ENCODE results near the gene MTO1.
"Not testable (repeated sequence)": the region's sequence is repeated elsewhere in the genome, so short reads cannot be mapped to it uniquely, and the experiment has no call there.

Gene MTO1

DNA sequence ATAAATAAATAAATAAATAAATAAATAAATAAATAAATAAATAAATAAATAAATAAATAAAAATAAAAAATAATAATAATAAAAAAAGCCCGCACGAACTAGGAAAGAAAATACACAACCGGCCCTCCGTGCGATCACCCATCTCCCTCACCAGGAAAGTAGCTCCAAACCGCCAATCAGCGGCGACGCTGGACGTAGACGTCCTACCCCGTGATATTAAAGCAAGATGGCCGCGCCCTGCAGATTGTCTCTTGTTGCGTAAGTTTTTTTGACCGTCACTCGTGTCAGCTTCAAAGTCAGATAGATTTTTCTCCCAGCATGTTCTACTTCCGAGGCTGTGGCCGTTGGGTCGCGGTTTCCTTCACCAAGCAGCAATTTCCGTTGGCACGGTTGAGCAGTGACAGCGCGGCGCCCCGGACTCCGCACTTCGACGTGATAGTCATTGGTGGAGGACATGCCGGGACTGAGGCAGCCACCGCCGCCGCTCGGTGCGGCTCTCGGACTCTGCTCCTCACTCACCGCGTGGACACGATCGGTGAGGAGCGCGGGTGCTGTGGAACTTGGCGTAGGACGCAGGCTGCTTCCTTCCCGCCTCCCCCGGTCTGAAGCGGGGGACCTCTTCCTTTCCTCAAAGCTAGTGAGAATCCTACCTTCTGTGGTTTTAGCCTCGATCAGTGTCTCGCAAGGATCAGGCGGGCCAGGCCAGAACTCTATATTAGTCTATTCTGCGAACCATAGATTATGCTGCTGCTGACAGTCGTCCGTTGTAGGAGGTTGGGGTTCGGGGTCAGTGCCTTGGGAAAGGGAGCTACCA lies at the start of gene MTO1:
MTO1 (plus strand) TSS at position 201 of the 814 bp plus-strand sequence; CDS start at position 319, 118 bp downstream.
- DNase-seq (ENCODE audit: low read depth in 2 of 2), result peak; percentile 60 to 71

- no peak for DNase-seq (ENCODE audit: low read depth in 2 of 2)
These were observed 48.4 kb upstream of the MTO1 start for GRCh38 chr6:73413102-73413501.

DNA sequence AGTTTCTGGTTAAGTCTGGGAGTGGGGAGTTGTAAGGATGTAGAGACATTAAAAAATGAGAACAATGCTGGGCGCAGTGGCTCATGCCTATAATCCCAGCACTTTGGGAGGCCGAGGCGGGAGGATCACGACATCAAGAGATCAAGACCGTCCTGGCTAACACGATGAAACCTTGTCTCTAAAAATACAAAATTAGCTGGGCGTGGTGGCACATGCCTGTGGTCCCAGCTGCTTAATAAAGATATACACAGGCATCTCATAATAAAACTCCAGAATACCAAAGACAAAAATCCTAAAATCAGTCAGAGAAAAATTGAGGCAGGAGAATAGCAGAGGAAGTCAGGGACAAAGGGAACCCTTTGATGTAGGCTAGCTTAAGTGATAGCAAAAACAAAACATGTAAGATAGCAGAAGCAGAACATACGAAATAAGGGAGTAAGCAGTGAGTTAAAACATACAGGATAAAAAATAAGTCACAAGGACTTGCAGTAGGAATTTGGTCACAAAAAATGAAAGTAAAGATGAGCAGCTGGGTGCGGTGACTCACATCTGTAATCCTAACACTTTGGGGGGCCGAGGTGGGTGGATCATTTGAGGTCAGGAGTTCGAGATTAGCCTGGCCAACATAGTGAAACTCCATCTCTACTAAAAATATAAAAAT lies 43.3 kb upstream of the MTO1 start:
- no peak for DNase-seq (ENCODE audit: low read depth in 2 of 2)

GRCh38 chr6:73421534-73421933 lies 40.0 kb upstream of the MTO1 start:
- DNase-seq (ENCODE audit: low read depth in 2 of 2), result no peak

GRCh38 chr6:73435236-73435635 lies 26.3 kb upstream of the MTO1 start:
- no peak for DNase-seq (ENCODE audit: low read depth in 2 of 2)

- no peak for DNase-seq (ENCODE audit: low read depth in 2 of 2)
These were observed 18.0 kb upstream of the MTO1 start for GRCh38 chr6:73443555-73443954.

DNA sequence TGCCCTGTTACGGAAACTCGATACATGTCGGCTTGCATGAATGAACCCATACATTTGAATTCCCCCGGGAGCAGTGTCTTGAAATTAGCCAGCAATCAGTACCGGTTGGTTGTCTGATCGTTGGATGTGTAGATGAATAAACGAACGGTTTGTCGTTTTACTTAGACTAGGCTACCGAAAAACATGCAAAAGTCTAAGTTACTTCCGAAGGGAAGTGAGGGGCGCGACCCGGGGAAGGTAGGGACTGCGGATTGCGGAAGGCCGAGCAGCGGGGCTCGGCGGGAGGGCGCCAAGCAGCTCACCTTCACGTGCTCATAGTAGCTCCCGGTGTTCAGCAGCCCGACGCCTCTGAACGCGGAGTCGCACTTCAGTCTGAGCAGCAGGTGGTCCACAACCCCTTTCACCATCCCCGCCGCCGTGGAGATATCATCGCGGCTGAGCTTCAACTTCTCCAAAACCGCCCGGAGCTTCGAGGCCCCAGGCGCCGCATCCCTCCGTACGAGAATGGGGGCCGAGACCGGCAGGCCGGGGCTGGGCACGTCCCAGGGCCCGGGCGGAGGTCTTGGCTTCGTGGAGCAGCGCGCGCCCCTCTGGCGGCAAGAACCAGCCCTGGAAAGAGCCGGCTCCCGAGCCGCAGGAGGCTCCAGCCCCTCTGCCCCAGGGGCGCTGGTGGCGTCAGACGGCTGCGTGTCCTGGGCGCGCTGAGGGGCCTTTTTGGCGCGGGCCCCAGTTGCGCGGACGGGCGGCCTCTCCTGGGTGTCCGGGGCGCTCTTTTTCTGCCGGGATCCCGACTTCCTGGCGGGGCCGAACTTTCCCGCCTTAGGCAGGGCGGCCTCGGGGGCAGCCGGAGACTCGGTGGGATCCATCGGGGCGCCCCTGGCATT lies 10.1 kb upstream of the MTO1 start:
- DNase-seq (ENCODE audit: low read depth in 2 of 2), result peak; percentile 10 to 14

GRCh38 chr6:73452107-73452461 lies 9.5 kb upstream of the MTO1 start, which contains the start of gene CGAS:
Gene CGAS (minus strand): TSS chr6:73452297. CDS start chr6:73452181, 116 bp downstream.
- peak; percentile 57 to 73 for DNase-seq (ENCODE audit: low read depth in 2 of 2)

DNA sequence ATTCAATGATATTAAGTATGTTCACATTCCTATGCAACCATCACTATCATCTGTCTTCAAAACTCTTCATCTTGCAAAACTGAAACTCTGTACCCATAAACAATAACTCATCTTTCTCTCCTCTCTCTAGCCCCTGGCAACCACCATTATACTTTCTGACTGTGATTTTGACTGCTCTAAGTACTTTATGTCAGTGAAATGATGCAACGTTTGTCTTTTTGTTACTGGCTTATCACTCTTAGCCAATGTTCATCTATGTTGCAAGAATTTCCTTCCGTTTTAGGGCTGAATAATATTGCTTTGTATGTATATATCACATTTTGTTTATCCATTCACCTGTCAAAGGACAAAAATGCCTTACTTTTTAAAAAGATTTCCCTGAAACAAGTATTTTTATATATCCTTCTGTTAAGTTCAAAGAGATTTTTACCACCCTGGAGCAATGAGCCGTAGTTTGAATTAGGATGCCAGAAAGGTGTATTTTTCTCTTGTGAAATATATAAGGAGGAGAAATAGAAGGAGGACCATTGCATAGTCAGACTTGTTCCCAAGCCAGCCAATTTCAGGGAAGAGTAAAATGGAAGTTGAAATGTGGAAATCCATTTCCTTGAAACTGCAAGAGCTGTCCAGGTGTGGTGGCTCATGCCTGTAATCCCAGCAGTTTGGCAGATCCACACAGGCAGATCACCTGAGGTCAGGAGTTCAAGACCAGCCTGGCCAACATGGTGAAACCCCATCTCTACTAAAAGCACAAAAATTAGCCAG lies 5.5 kb upstream of the MTO1 start:
- no peak for DNase-seq (ENCODE audit: low read depth in 2 of 2)

DNA sequence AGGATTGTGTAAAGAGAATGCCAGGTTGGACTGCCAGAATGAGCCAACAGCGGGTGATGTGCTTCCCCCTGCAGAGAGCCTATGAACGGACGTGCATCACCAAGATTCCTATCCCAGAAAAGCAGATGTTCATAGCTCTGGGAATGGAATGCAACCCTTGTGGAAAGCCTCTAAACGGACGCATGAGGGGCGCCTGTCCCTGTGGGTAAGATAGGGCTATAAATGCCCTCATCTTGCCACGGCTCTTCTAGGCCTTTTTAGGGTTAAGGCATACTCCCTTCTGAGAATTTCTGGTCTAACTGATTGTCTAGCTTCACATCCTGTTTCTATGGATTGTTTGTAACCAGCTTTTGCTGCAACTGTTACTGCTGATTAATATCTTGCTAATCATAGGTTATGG lies 2.1 kb upstream of the MTO1 start:
- not testable (repeated sequence) for DNase-seq (ENCODE audit: low read depth in 2 of 2)

DNA sequence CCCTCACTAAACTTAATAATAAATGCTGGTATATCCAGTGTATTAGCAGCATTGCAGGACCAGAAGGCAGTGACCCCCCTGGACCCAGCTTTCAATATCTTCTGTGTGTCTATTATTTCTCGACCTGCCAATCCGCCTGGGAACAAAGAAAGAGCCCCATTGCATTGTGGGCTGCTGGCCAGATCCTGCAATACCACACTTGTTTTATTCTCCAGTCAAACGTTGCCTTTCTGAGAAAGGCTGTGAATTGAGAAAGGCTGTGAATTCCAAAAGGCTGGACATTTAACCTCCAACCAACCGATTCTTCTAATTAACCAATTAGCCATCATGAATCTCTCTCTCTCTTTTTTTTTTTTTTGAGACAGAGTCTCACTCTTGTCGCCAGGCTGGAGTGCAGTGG lies 1.5 kb upstream of the MTO1 start:
- no peak for DNase-seq (ENCODE audit: low read depth in 2 of 2)

- no peak for DNase-seq (ENCODE audit: low read depth in 2 of 2)
These were observed 10.3 kb downstream of the MTO1 start for GRCh38 chr6:73471686-73472290.

- no peak for DNase-seq (ENCODE audit: low read depth in 2 of 2)
These were observed 15.2 kb downstream of the MTO1 start for GRCh38 chr6:73476723-73477122.

DNA sequence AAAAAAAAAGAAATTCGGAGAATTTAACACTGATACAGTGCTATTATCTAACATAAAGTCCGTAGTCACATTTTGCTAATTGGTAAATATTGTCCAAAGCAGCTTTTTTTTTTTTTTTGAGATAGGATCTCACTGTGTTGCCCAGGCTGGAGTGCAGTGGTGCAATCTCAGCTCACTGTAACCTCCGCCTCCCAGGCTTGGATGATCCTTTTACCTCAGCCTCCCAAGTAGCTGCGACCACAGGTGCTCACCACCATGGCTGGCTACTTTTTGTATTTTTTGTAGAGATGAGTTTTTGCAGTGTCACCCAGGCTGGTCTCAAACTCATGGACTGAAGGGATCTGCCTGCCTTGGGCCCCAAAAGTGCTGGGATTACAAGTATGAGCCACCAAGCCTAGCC lies 15.9 kb downstream of the MTO1 start:
- no peak for DNase-seq (ENCODE audit: low read depth in 2 of 2)

DNA sequence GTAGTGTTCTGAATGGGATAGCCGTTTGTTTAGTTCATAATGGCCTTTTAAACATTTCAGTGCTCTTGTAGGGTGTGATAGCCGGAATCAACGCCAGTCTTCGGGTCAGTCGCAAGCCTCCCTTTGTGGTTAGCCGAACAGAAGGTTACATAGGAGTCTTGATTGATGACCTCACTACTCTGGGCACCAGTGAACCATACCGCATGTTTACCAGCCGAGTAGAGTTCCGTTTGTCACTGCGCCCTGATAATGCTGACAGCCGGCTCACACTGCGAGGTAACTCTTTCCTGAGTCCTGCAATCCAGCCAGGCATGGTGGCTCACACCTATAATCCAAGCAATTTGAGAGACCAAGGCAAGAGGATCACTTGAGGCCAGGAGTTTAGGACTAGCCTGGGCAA lies 20.4 kb downstream of the MTO1 start:
- DNase-seq (ENCODE audit: low read depth in 2 of 2), result no peak

- no peak for DNase-seq (ENCODE audit: low read depth in 2 of 2)
These were observed 22.9 kb downstream of the MTO1 start for GRCh38 chr6:73484438-73484837.

GRCh38 chr6:73487473-73487872 lies 25.9 kb downstream of the MTO1 start:
- no peak for DNase-seq (ENCODE audit: low read depth in 2 of 2)

GRCh38 chr6:73491377-73491776 lies 29.8 kb downstream of the MTO1 start:
- DNase-seq (ENCODE audit: low read depth in 2 of 2), result no peak

- no peak for DNase-seq (ENCODE audit: low read depth in 2 of 2)
These were observed 36.4 kb downstream of the MTO1 start for GRCh38 chr6:73497915-73498314.

DNA sequence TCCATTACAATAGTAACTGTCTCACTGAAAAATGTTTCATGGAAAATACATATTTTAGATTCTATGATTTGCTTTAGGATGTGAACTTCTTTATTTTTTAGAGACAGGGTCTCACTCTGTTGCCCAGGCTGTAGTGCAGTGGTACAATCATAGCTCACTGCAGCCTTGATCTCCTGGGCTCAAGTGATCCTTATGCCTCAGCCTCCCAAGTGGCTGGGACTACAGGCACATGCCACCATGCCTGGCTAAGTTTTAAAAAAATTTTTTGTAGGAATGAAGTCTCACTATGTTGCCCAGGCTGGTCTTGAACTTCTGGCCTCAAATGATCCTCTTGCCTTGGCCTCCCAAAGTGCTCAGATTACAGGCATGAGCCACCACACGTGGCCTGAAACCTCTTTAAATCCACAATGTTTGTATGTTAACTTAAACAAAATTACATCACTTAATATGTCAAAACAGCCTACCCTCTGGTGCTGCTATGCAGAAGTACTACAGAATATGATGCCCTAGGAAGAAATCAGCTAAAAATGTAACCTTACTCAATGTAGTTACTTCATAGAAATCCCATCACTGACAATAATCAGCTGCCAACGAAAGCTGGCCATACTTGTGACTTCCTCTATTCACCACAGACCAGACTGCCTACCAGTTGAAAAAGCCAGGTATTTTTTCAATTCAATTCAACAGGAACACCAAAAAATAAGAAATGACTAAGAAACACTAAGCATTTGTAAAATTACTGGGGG lies 41.7 kb downstream of the MTO1 start:
- DNase-seq (ENCODE audit: low read depth in 2 of 2), result no peak

Data from activated CD4-positive, alpha-beta T cell treated with anti-CD3 and anti-CD28 coated beads for 24 hours (primary cell).